GM10266 (cell line): ENCODE data around the gene TTC39A.

ENCODE experiments used
- DNase-seq: peaks from one replicate; pipeline ENCODE4 v3.0.0; 2012; ENCODE audit errors: extremely low spot score
- CTCF ChIP-seq: IDR thresholded peaks from 2 replicates; pipeline ENCODE4 v1.5.1; 2012; ENCODE audit warnings: mild to moderate bottlenecking, low read depth; ENCODE audit not compliant: control insufficient read depth, insufficient read depth; ENCODE audit errors: missing control alignments

TTC39A gene

GRCh38 chr1:51285055-51285454, 45.3 kb downstream of the TTC39A start:
- DNase-seq = peak; percentile 75
- no peak for TF ChIP-seq CTCF

GRCh38 chr1:51284487-51284954, 45.8 kb downstream of the TTC39A start:
- no peak for TF ChIP-seq CTCF
- peak; percentile 53 for DNase-seq

- DNase-seq = no peak
- no peak for TF ChIP-seq CTCF
Measured at GRCh38 chr1:51283979-51284378, 46.4 kb downstream of the TTC39A start.

- TF ChIP-seq CTCF = no peak
- no peak for DNase-seq
Measured at GRCh38 chr1:51282605-51283004, 47.8 kb downstream of the TTC39A start.

GRCh38 chr1:51281807-51282206, 48.6 kb downstream of the TTC39A start:
- no peak for TF ChIP-seq CTCF
- DNase-seq = no peak

GRCh38 chr1:51280321-51280978, 49.9 kb downstream of the TTC39A start:
- no peak for TF ChIP-seq CTCF
- no peak for DNase-seq

- DNase-seq = no peak
- no peak for TF ChIP-seq CTCF
Measured at GRCh38 chr1:51276286-51276685, 54.1 kb downstream of the TTC39A start.
